Panc1 (cell line): ENCODE data around the gene SIVA1. TPM values are rescaled to one million over a fixed set of nuclear protein-coding genes. Genes with fewer than 3 reads are reported as not detected.
A peak's percentile ranks its signal among the peaks of the same experiment; 100 is the strongest.

Experiments used
- ATAC-seq: fragments of 200-7000 bp; cut with Tn5 transposase; 2 replicates; pipeline ENCODE4 v1.9.1; 2020; ENCODE audit warnings: mild to moderate bottlenecking, moderate library complexity
- BruUV-seq: library from RNA; stranded (reverse); fragments of 400-500 nt; replicated peaks from 2 replicates; lab custom pipeline; 2021; lab: Mats Ljungman, UMichigan
- CTCF ChIA-PET: fragments of 300-600 bp; sonication (Branson Sonifier 250); formaldehyde crosslinking; loops from one replicate; lab custom pipeline; 2022; ENCODE audit warnings: antibody characterized with exemption; lab: Charles Lee
- POLR2A ChIA-PET: fragments of 300-600 bp; sonication (Branson Sonifier 250); formaldehyde crosslinking; loops from one replicate; lab custom pipeline; 2022; ENCODE audit warnings: antibody characterized with exemption; lab: Charles Lee
- DNase-seq: peaks from one replicate; pipeline ENCODE4 v3.0.0-alpha.2; 2010; ENCODE audit warnings: low read depth, low spot score
- H3K27ac ChIP-seq: 2 replicates; pipeline ENCODE4 v1.5.1; 2011; ENCODE audit warnings: mild to moderate bottlenecking, low read length, inconsistent platforms
- H3K27me3 ChIP-seq: fragments of 200-500 bp; sonication (Bioruptor generic); 2 replicates; pipeline ENCODE4 v1.6.0; 2014; ENCODE audit warnings: low read length, inconsistent platforms; ENCODE audit not compliant: control insufficient read depth, insufficient read depth
- H3K36me3 ChIP-seq: fragments of 200-500 bp; sonication (Bioruptor generic); 2 replicates; pipeline ENCODE4 v1.5.1; 2014; ENCODE audit warnings: inconsistent platforms, mild to moderate bottlenecking, low read length, moderate library complexity; ENCODE audit not compliant: control insufficient read depth, insufficient read depth
- H3K4me1 ChIP-seq: 2 replicates; pipeline ENCODE4 v1.5.1; 2011; ENCODE audit warnings: inconsistent platforms, mild to moderate bottlenecking, low read length, moderate library complexity; ENCODE audit not compliant: control insufficient read depth, insufficient read depth
- H3K4me3 ChIP-seq, 2 experiments: 2 replicates each; pipeline ENCODE4 v1.5.1; 2011 to 2012; ENCODE audit warnings: low read depth in 2 of 2, low read length in 2 of 2, mild to moderate bottlenecking in 2 of 2, inconsistent platforms in 1 of 2, moderate library complexity in 1 of 2
- H3K9me3 ChIP-seq: fragments of 200-500 bp; sonication (Bioruptor generic); 2 replicates; pipeline ENCODE4 v1.5.1; 2014; ENCODE audit warnings: low read depth, mild to moderate bottlenecking, inconsistent platforms, low read length, moderate library complexity; ENCODE audit not compliant: control insufficient read depth, insufficient read depth
- CTCF ChIP-seq: fragments of 450-650 bp; IDR thresholded peaks from 2 replicates; pipeline ENCODE4 v1.5.1; 2017; ENCODE audit warnings: mild to moderate bottlenecking
- POLR2AphosphoS5 ChIP-seq: IDR thresholded peaks from 2 replicates; pipeline ENCODE4 v1.6.1; 2012; ENCODE audit warnings: mild to moderate bottlenecking, low read depth, low read length, moderate library complexity
- REST ChIP-seq, 2 experiments: IDR thresholded peaks; 2 replicates each; pipeline ENCODE4 v1.6.1; 2011 to 2012; ENCODE audit warnings: low read depth in 2 of 2, control low read depth in 1 of 2, low read length in 1 of 2, mild to moderate bottlenecking in 1 of 2, moderate library complexity in 1 of 2; ENCODE audit not compliant: insufficient read depth in 1 of 2
- SIN3A ChIP-seq: IDR thresholded peaks from 2 replicates; pipeline ENCODE4 v1.6.1; 2012; ENCODE audit warnings: low read depth, mild to moderate bottlenecking, low read length, moderate library complexity, borderline replicate concordance; ENCODE audit not compliant: insufficient read depth
- TCF7L2 ChIP-seq: IDR thresholded peaks from 2 replicates; pipeline ENCODE4 v1.6.1; 2011; ENCODE audit warnings: mild to moderate bottlenecking, low read depth, low read length, inconsistent platforms
- in situ Hi-C: cut with HindIII; loops from 2 replicates; pipeline ENCODE4 v1.10.0; 2016; ENCODE audit warnings: low sequenced_read_pairs, low pct_unique_long_range_greater_than_20kb
- intact Hi-C: fragments of 100-400 bp; cut with micrococcal nuclease; formaldehyde crosslinking; loops from one replicate; pipeline ENCODE4 v1.10.0; 2022; ENCODE audit not compliant: unreplicated experiment
- total RNA-seq: library from RNA; stranded (reverse); gene quantifications from one replicate; pipeline ENCODE4 v1.2.1, GENCODE V29; 2021; ENCODE audit not compliant: unreplicated experiment

SIVA1 gene
- total RNA-seq, 1 experiment from 2014 or later, result 100 TPM

GRCh38 chr14:104769324-104770071 lies 16.6 kb downstream of the SIVA1 start:
- TSS peak; percentile 95 for BruUV-seq
- H3K27ac ChIP-seq, result peak overlapping the region; percentile 69; the same call in 1 of the 2 replicates
- TF ChIP-seq TCF7L2, result no peak
- 0 out of 2 replicates have a peak, but pooled peaks have one; percentile 3 for TF ChIP-seq POLR2AphosphoS5
- TF ChIP-seq CTCF, result no peak
- no peak for TF ChIP-seq REST (IDR thresholded peaks at IDR 0.05; ENCODE audit: insufficient read depth in 1 of 2, low read depth in 2 of 2, low read length in 1 of 2)
- no peak for TF ChIP-seq SIN3A
- POLR2A ChIA-PET, result interaction anchor here (0.8 kb wide), 2 partner anchors 12 to 51 kb away, joined by 4 to 5 read pairs; no protein-coding TSS in a partner anchor
- intact Hi-C loops (loop anchor here (5.0 kb wide), 1 partner anchor 58 kb away; no protein-coding TSS in a partner anchor), in situ Hi-C loops (no loop called here)
- H3K36me3 ChIP-seq, result no peaks in the 10 kb centered on the region; the same call in 1 of the 2 replicates
- H3K4me3 ChIP-seq, result no peak overlapping the region
- CTCF ChIA-PET, result interaction anchor here (0.7 to 1.5 kb wide), 2 partner anchors 51 to 57 kb away, joined by 3 to 10 read pairs; no protein-coding TSS in a partner anchor
- no peaks in the 10 kb centered on the region for H3K27me3 ChIP-seq
- H3K4me1 ChIP-seq, result peaks cover 18% of the 10 kb centered on the region
- 0 out of 2 replicates have a peak, but pooled peaks have one; percentile 3 for ATAC-seq
- no peaks in the 10 kb centered on the region for H3K9me3 ChIP-seq
- DNase-seq, result no peak

GRCh38 chr14:104770072-104770579 lies 17.2 kb downstream of the SIVA1 start:
- DNase-seq, result no peak
- BruUV-seq, result no TSS peak
- in situ Hi-C loops, result no loop called here
- Histone ChIP-seq H3K4me1 (peaks cover 18% of the 10 kb centered on the region), H3K27ac (no peak overlapping the region), H3K4me3 (no peak overlapping the region), H3K27me3 (no peaks in the 10 kb centered on the region), H3K36me3 (no peaks in the 10 kb centered on the region; the same call in 1 of the 2 replicates), H3K9me3 (no peaks in the 10 kb centered on the region)
- ChIA-PET CTCF (interaction anchor here (0.7 to 1.1 kb wide), 2 partner anchors 10 to 50 kb away, joined by 3 read pairs; no protein-coding TSS in a partner anchor), POLR2A (interaction anchor here (0.8 kb wide), 1 partner anchor 118 kb away, joined by 3 read pairs; no protein-coding TSS in a partner anchor)
- TF ChIP-seq CTCF (no peak), TCF7L2 (no peak), POLR2AphosphoS5 (no peak), SIN3A (no peak), REST (IDR thresholded peaks at IDR 0.05; ENCODE audit: insufficient read depth in 1 of 2, low read depth in 2 of 2, low read length in 1 of 2) (no peak)
- intact Hi-C loops, result no loop called here
- ATAC-seq, result no peak
